WERI-Rb-1 (cell line): ENCODE results near the gene ARVCF.

Source experiments
- DNase-seq: peaks from one replicate; pipeline ENCODE4 v3.0.0-alpha.2; 2020
- H3K27ac ChIP-seq: fragments of 250-450 bp; sonication (Bioruptor Pico); 2 replicates; pipeline ENCODE4 v1.5.1; 2020; ENCODE audit warnings: mild to moderate bottlenecking, moderate library complexity
- H3K27me3 ChIP-seq: fragments of 250-450 bp; sonication (Bioruptor Pico); 2 replicates; pipeline ENCODE4 v1.5.1; 2021; ENCODE audit warnings: mild to moderate bottlenecking, low read depth, moderate library complexity; ENCODE audit not compliant: insufficient read depth, severe bottlenecking
- H3K36me3 ChIP-seq: fragments of 250-450 bp; sonication (Bioruptor Pico); 2 replicates; pipeline ENCODE4 v1.5.1; 2020; ENCODE audit warnings: mild to moderate bottlenecking, moderate library complexity
- H3K4me3 ChIP-seq: 2 replicates; pipeline ENCODE4 v1.5.1; 2011; ENCODE audit warnings: low read depth, mild to moderate bottlenecking, control low read depth, low read length
- H3K9me3 ChIP-seq: fragments of 250-450 bp; sonication (Bioruptor Pico); 2 replicates; pipeline ENCODE4 v1.5.1; 2021; ENCODE audit warnings: mild to moderate bottlenecking, moderate library complexity; ENCODE audit not compliant: severe bottlenecking
- TF ChIP-seq, protein P1 (sequence below): IDR thresholded peaks from 2 replicates; pipeline ENCODE4 v1.5.1; 2011; ENCODE audit warnings: low read depth, mild to moderate bottlenecking, control low read depth, inconsistent platforms, low read length

ARVCF gene

DNA sequence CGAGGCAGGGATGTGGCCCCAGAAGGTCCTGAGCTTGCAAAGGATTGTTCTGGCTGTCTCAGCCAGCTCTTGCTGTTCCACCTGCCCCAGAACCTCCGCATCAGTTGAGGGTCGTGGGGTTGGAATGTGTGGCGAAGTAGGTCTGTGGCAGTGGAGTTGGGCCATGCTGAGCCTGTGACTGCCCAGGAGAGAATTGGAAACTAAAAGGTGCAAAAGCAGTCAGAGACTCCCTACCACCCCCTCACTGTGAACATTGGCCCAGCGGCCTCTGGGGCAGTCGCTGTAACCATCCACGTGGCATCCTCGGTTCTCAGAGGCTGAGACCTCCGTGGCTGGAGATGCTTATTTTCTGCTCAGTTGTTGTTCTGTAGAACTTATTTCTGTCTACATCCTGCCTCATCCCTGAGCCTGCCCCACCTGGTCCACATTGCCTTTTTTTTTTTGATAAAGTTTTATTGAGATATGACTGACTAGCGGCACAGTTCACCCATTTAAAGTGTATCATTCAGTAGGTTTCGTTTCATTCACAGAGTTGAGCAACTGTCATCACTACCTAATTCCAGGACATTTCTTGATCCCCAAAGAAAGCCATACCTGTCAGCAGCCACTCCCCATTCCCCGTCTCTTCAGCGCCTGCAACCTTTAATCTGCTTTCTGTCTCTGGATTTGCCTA is 41.1 kb upstream of the ARVCF start:
- no peaks in the 10 kb centered on the region; the same call in 1 of the 2 replicates for H3K36me3 ChIP-seq

DNA sequence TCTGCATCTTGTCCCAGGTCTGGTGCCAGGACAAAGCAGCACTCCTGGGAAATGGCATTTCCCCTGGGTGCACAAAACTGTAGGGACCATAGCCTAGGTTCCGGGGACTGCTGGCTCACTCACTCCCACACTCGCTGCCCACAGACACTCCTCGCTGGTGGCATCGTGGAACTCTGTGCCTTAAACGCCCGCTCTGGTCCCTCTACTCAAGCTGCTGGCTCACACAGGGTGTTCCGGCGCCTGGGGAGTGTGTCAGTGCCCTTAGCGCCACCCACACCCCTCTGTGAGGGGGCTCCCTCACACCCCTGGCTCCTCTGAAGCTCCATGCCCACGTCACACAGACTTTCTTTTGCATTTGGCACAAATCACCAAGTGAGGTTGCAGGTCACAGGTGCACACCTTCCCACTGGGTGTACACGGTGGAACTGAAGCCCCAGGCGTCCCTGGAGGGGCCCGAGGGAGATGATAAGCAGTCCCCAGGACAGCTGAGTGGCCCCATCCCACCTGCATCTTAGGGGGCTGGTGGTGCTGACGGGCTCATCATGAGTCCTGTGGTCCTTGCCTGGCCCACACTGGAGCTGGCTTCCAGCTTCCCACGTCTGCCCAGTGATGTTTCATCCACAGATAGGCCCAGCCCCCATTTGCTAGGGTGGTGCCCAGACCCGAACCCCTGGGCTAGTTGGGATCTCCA is 40.2 kb upstream of the ARVCF start:
- Histone ChIP-seq H3K9me3 (no peaks in the 10 kb centered on the region), H3K27ac (no peak overlapping the region), H3K4me3 (no peak overlapping the region), H3K36me3 (no peaks in the 10 kb centered on the region; the same call in 1 of the 2 replicates), H3K27me3 (no peaks in the 10 kb centered on the region)
- DNase-seq, result no peak
- TF ChIP-seq, protein P1, sequence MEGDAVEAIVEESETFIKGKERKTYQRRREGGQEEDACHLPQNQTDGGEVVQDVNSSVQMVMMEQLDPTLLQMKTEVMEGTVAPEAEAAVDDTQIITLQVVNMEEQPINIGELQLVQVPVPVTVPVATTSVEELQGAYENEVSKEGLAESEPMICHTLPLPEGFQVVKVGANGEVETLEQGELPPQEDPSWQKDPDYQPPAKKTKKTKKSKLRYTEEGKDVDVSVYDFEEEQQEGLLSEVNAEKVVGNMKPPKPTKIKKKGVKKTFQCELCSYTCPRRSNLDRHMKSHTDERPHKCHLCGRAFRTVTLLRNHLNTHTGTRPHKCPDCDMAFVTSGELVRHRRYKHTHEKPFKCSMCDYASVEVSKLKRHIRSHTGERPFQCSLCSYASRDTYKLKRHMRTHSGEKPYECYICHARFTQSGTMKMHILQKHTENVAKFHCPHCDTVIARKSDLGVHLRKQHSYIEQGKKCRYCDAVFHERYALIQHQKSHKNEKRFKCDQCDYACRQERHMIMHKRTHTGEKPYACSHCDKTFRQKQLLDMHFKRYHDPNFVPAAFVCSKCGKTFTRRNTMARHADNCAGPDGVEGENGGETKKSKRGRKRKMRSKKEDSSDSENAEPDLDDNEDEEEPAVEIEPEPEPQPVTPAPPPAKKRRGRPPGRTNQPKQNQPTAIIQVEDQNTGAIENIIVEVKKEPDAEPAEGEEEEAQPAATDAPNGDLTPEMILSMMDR, result no peak

More for the DNA sequence above, 41.1 kb upstream of the ARVCF start:
- TF ChIP-seq, protein P1, result no peak
- H3K27me3 ChIP-seq, result no peaks in the 10 kb centered on the region
- no peak overlapping the region for H3K27ac ChIP-seq
- no peak overlapping the region for H3K4me3 ChIP-seq
- no peak for DNase-seq
- no peaks in the 10 kb centered on the region for H3K9me3 ChIP-seq

DNA sequence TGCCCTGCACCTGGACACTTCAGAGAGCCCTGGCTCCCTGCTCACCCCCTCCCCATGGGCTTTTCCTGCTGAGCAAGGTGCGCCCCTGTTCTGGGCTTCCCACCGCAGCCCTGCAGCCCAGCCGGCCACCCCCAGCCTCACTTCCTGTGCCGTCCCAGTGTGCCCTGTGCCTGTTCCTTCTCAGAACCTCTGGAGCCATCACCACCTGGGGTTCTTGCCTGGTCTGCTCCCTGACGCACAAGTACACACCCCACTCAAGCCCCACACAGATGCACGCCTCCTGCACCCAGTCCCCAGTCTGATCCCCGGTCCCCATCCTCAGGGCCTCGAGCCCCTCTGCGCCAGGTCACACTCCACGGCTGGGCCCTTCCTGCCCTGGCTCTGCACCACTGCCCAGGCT is 39.5 kb upstream of the ARVCF start:
- H3K27ac ChIP-seq, result no peak overlapping the region
- H3K36me3 ChIP-seq, result no peaks in the 10 kb centered on the region
- TF ChIP-seq, protein P1, result no peak
- no peak for DNase-seq
- no peaks in the 10 kb centered on the region for H3K27me3 ChIP-seq
- no peaks in the 10 kb centered on the region for H3K9me3 ChIP-seq
- no peak overlapping the region for H3K4me3 ChIP-seq

DNA sequence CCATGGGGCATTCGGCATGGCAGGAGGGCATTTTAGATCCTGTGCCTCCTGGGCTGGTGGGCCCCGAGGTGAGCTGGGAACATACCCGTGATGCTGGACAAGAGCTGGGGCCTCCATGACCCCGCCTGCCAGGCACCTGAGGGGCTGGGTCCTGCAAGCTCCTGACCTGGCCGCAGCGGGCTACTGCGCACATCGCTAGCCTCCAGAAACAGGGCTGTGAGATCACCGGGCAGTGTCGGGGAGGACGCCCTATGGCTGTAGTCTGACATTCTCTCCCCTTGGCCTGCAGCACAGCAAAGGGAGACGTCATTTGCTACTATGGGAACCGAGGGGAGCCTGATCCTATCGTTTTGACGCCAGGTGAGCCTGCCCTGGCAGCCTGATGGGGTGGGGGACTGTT is 39.0 kb upstream of the ARVCF start:
- Histone ChIP-seq H3K27me3 (no peaks in the 10 kb centered on the region), H3K27ac (no peak overlapping the region), H3K9me3 (no peaks in the 10 kb centered on the region), H3K36me3 (no peaks in the 10 kb centered on the region), H3K4me3 (no peak overlapping the region)
- TF ChIP-seq, protein P1, result no peak
- DNase-seq, result no peak

DNA sequence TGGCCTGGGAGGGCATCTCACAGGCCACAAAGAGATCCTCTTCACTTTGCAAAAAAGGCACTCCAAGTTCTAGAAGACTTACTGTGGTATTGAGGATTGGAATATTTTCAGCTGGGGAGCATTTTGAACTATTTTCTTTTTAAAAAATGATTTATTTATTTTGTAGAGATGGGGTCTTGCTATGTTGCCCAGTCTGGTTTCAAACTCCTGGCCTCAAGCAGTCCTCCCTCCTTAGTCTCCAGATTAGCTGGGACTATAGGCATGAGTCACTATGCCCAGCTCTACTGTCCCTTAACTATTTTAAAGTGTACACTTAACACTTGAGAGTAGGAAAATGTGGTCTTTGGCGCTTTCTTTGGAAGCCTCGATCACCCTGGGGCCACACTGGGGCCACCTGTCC is 38.5 kb upstream of the ARVCF start:
- no peak for DNase-seq
- no peaks in the 10 kb centered on the region for H3K9me3 ChIP-seq
- no peaks in the 10 kb centered on the region for H3K36me3 ChIP-seq
- TF ChIP-seq, protein P1, result no peak
- no peak overlapping the region for H3K4me3 ChIP-seq
- H3K27ac ChIP-seq, result no peak overlapping the region
- H3K27me3 ChIP-seq, result no peaks in the 10 kb centered on the region
